Kidney epithelial cell (primary cell): Measurements from ENCODE around the gene DAPK1. TPM values are rescaled to one million over a fixed set of nuclear protein-coding genes. Genes with fewer than 3 reads are reported as not detected.

Source experiments
- DNase-seq: peaks from one replicate; pipeline ENCODE4 v3.0.0-alpha.2; 2010; ENCODE audit warnings: low read depth
- H3K27me3 ChIP-seq: 2 replicates; pipeline ENCODE4 v1.6.0; 2011; ENCODE audit warnings: low read length; ENCODE audit not compliant: control insufficient read depth, insufficient read depth
- H3K36me3 ChIP-seq: 2 replicates; pipeline ENCODE4 v1.5.1; 2011; ENCODE audit warnings: low read length; ENCODE audit not compliant: control insufficient read depth, insufficient read depth
- H3K4me3 ChIP-seq: 2 replicates; pipeline ENCODE4 v1.5.1; 2011; ENCODE audit warnings: low read depth, mild to moderate bottlenecking, control low read depth, low read length
- total RNA-seq: library from RNA; depleted of rRNA; stranded (reverse); fragments of >200 nt; gene quantifications from 2 replicates; pipeline ENCODE4 v1.2.3, GENCODE V29; 2015
- TF ChIP-seq, protein P1 (sequence below): IDR thresholded peaks from 2 replicates; pipeline ENCODE4 v1.5.1; 2011; ENCODE audit warnings: mild to moderate bottlenecking, moderate library complexity, low read length, control low read depth, inconsistent platforms; ENCODE audit not compliant: insufficient read depth, poor library complexity, severe bottlenecking

DAPK1 gene
- total RNA-seq, 1 donor from 2014 or later = 23.5 TPM

DNA sequence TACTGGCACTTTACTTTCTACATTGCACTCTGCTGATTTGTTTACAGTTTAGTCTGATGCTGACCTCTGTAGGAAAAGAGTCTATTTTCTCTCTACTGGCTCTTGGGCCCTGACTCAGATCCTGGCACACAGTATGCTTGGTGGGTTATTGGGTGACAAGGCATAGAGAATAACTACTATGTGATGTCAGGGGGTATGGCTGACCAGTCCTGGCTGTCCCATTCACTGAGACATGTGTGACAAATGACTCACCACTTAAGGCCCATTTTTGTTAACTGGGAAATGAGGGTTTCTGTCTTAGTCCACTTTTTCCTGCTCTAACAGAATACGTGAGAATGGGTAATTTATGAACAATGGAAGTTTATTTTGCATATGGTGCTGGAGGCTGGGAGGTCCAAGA, 66.4 kb downstream of the DAPK1 start:
- Histone ChIP-seq H3K27me3 (no peaks in the 10 kb centered on the region), H3K4me3 (no peak overlapping the region), H3K36me3 (no peaks in the 10 kb centered on the region)
- DNase-seq = no peak
- TF ChIP-seq, protein P1, sequence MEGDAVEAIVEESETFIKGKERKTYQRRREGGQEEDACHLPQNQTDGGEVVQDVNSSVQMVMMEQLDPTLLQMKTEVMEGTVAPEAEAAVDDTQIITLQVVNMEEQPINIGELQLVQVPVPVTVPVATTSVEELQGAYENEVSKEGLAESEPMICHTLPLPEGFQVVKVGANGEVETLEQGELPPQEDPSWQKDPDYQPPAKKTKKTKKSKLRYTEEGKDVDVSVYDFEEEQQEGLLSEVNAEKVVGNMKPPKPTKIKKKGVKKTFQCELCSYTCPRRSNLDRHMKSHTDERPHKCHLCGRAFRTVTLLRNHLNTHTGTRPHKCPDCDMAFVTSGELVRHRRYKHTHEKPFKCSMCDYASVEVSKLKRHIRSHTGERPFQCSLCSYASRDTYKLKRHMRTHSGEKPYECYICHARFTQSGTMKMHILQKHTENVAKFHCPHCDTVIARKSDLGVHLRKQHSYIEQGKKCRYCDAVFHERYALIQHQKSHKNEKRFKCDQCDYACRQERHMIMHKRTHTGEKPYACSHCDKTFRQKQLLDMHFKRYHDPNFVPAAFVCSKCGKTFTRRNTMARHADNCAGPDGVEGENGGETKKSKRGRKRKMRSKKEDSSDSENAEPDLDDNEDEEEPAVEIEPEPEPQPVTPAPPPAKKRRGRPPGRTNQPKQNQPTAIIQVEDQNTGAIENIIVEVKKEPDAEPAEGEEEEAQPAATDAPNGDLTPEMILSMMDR = no peak

DNA sequence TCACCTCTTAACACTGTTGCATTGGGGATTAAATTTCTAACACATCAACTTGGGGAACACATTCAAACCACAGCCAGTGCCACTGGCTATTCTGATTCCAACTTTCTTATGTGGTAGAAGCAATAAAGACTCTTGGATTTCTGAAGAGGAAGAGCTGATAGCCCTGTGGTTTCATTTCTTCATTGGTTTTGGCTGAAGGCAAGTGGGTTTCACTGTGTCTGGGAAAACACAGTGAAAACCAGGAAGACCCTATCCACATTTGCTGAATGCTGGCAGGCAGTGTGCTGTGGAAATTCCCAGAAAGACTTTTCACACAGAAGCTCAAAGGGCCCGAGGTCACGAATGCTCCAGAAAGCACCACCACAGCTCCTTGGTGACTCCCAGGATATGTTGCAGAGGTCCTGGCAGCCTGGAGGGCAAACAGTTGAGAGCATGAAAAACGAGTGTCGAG, 67.1 kb downstream of the DAPK1 start:
- Histone ChIP-seq H3K36me3 (no peaks in the 10 kb centered on the region), H3K27me3 (no peaks in the 10 kb centered on the region), H3K4me3 (no peak overlapping the region)
- TF ChIP-seq, protein P1 = no peak
- DNase-seq = no peak

DNA sequence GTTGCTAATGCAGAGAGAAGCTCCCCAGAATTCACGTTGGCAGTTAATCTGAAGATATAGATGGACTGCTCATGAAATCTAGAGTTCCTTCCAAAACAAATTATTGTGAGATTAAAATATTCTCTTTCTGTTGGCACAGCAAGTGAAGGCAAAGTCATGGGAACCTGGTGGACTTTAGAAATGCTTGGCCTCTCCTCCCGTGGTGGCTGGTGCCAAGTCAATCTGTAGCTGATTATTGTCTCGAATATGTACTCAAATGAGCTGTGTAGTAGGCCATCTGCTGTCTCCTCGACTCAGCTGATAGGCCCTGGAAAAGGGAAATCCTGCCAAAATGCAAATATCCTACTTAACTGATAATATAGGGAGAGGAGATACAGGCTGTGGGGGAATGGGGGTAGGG, 69.3 kb downstream of the DAPK1 start:
- Histone ChIP-seq H3K27me3 (no peaks in the 10 kb centered on the region), H3K4me3 (no peak overlapping the region), H3K36me3 (no peaks in the 10 kb centered on the region)
- no peak for DNase-seq
- TF ChIP-seq, protein P1 = no peak

DNA sequence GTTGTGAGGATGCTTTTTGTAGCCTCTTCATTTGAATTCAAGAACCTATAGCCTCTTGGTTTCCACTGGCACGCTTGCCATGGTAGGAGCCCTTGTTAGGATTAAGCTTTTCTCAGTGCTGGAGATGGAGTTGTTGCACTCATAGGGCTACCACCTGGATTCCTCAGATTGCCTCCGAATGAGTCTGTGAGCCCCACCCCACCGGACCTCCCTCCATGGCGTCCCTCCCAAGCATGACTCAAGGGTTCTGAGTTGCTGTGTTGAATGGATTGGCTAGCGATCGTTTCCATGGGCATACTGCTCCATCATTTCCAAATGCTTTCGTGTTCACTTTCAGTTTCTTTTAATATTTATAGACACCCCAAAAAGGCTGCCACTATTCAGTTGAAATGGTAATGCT, 69.9 kb downstream of the DAPK1 start:
- H3K36me3 ChIP-seq = no peaks in the 10 kb centered on the region
- no peak for DNase-seq
- TF ChIP-seq, protein P1 = no peak

DNA sequence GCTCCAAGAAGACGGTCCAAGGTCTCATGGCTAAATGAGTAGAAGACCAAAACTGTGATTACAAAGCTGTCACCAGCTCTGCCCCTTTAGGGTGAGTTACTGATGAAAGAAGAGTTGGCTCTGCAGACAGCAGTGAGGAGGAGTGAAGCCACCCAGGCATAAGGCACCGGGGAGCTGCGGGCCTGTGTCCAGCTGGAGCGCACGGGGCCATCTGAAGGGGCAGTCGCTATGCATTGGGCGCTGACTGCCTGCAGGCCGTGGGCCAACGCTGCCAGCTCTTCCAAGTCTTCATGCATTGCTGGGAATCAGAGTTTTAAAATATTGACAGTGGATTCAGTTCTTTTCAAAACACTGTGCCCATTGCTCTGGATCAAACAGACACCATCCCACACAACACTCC, 70.3 kb downstream of the DAPK1 start:
- no peak for DNase-seq
- H3K27me3 ChIP-seq = no peaks in the 10 kb centered on the region
- no peak overlapping the region for H3K4me3 ChIP-seq
- H3K36me3 ChIP-seq = no peaks in the 10 kb centered on the region
- TF ChIP-seq, protein P1 = no peak

More for the DNA sequence above, 69.9 kb downstream of the DAPK1 start:
- H3K27me3 ChIP-seq = no peaks in the 10 kb centered on the region
- H3K4me3 ChIP-seq = no peak overlapping the region

DNA sequence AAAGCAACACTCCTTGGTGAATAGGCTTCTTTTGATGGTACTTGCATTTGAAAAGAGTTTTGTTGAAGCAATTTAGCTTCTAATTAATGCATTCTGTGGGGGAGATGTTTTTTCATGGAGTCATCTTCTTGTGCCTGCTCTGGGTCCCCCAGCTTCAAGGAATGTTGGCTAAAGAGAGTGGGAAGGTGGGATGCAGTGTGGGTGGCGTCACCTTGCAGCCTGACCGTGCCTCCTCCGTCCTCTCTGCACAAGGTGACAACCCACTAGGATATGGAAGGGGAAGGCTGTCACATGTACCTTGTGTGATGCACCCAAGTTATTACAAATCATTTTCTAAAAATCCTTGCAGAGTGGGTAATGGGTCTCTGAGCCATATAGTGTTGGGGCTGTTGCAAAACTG, 70.7 kb downstream of the DAPK1 start:
- TF ChIP-seq, protein P1 = no peak
- H3K27me3 ChIP-seq = no peaks in the 10 kb centered on the region

More for the DNA sequence above, 70.7 kb downstream of the DAPK1 start:
- no peak for DNase-seq
- no peak overlapping the region for H3K4me3 ChIP-seq
- no peaks in the 10 kb centered on the region for H3K36me3 ChIP-seq
